IPS DF 19.7 (cell line): Measurements from ENCODE around the gene PRKAR2B.
"Not testable (repeated sequence)": the region's sequence is repeated elsewhere in the genome, so short reads cannot be mapped to it uniquely, and the experiment has no call there.

Source experiments
- DNase-seq: peaks from one replicate; pipeline ENCODE4 v3.0.0-alpha.2; 2013; ENCODE audit warnings: low read depth, low spot score

Gene PRKAR2B

DNA sequence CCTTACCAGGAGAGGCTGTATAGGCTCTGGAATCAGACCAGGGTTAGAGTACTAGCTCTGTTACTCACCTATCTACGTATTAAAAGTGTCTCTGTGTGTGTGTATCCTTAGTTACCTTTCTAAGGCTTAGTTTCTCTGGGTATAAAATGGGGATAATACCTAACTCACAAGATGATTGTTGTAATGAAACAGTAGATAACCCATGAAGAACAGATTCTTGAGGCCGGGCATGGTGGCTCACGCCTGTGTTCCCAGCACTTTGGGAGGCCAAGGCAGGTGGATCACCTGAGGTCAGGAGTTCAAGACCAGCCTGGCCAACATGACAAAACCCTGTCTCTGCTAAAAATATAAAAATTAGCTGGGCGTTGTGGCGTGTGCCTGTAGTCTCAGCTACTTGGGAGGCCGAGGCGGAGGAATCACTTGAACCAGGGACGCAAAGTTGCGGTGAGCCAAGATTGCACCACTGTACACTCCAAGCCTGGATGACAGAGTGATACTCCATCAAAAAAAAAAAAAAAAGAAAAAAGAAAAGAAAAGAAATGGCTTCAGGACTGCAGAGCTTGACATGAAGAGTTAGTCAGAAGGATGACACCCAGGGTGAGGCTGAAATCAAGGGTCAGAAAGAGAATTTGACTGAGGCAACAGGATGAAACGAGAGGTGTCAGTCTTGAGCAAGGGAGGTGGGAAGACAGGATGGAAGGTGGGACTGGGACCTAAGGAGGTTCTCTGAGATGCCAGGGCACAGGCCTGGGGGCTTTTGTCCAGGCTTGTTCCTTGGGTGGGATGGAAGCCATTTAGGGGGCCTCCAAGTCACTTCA is 33.4 kb downstream of the PRKAR2B start:
- DNase-seq: no peak

DNA sequence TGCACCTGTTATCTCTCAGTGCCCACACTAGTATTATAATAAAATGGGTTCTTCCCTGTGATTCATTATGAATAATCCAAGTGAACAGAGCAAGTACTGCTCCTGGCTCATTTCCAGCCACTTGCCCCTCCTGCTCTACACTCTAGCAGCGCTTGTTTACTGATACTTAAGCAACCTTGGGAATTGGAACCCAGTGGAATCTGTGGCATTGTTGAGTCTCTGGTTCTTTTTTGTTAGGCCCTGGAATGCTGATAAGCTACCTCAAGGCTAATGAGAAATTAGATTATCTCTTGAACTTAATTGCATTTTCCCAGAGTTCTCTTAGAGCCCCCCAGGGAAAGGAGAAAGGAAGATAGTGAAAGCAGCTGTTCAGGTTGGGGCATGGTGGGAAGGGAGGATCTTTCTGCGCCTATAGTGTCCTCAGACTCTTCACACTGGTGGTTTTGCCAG is 34.0 kb downstream of the PRKAR2B start:
- no peak for DNase-seq

DNA sequence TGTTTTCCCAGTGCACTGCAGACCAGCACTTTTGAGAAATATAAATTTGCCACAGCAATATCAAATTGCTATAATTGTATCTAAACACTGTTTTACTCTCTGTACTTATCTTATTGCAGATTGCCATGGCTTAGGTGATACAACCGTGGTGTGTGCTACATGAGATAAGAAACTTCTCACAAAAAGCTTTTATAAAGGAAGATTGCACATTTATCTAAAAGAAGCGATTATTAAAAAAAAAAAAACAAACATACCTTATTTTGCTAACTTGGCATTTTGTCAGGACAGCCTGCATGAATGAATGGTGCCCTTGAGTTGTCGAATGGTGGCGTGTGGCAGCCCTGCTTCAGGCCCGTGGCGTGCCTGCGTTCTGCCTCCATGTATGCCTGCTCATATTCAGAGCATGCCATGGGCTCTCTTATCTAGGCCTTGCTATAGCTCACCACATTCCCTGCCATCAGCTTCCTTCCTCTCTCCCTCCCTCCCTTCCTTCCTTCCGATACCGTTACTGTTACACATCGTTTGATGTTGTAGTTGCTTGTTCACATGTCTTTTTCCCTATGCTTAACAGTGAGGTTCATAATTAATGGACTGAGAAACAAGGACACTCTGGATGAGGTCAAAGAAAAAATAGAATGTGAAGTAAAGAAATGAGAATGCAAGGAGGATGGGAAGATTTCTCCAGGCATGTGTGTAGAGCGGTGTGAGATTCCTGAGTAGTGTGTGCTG is 34.9 kb downstream of the PRKAR2B start:
- no peak for DNase-seq

DNA sequence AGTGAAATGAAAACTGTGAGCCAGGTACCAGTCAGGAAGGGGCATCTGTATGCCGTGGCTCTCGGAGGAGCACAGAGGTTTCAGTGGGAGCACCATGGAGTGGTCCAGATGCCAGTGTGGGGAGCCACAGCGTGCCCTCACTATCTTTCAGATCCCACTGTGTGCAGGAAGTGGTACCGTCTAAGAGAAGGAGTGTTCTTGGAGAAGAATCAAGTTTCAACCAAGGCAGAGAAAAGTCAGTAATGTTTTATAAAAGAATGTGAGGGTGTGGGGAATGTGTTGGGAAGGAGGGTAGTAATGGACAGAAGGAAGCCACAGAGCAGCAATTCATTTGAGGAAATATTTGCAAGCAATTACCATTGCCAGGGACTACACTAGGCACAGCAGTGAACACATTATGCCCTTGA is 35.6 kb downstream of the PRKAR2B start:
- DNase-seq: no peak

DNA sequence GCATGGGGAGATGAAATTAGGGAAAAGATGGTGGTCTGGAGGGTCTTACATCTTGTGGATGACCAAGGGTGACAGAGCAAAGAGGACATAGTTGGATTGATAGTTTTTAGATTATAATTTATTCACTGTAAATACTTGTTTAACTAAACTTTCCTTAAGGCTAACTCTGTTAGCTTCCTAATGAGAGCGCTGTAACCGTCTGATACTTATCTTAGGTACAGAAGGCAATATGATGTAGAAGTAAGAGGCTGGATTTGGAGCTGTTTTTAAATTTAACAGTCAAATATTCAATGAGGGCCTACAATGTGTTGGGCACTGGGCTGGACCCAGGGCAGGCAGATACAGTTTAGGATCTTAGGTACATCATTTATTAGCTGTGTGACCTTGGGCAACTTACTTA is 36.0 kb downstream of the PRKAR2B start:
- DNase-seq: no peak

DNA sequence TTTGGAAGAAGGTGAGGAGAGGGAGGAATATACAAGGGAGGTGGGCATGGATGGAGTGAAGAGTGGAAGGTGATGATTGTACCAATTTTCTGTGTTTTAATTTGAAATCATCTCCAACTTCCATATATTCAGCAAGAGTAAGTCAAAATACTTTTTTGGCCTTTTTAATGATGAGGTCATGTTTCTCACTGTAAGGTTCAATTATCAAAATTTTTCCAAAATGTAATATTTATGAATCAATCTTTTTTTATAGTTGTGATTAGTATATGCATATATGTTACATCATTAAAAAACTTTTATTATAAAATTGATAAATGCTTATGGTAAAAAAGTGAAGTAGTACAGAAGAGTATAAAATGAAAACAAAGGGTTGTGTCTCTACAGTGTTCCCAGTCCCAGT is 40.7 kb downstream of the PRKAR2B start:
- DNase-seq: no peak

DNA sequence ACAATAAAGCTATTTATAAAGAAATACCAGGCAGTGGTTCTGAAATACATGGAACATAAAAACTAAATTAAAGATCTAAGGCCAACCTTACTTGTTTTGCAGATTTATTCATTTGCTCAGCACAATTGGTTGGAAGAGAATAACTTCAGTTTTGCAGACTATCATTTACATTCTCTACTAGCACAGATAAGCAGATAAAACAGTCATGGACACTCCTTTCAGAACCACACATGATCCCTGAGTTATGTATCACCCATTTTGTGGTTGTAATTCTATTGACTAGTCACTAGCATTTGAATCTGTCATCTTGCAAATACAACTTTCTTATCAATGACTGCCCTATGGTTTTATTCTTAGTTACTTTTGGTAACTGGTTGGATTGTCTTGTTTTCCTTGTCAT is 45.1 kb downstream of the PRKAR2B start:
- DNase-seq: no peak

DNA sequence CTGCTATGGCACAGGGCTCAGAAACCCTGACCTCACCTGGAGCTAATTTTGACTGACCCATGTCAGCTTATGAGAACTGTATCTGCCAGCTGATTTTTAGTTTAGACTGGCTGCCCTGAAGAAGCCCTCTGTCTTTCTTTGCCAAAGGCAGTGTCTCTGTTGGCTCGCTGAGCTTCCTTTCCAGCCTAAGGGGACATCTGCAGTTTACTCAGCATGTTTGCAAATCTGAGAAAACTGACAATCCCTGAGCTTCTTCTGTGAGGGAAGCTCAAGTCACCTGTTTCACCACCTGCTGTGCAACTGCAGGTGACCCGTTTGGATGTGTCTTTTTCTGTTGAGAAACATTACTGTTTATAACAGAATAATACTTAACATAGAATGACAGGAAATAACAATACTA is 46.0 kb downstream of the PRKAR2B start:
- no peak for DNase-seq

DNA sequence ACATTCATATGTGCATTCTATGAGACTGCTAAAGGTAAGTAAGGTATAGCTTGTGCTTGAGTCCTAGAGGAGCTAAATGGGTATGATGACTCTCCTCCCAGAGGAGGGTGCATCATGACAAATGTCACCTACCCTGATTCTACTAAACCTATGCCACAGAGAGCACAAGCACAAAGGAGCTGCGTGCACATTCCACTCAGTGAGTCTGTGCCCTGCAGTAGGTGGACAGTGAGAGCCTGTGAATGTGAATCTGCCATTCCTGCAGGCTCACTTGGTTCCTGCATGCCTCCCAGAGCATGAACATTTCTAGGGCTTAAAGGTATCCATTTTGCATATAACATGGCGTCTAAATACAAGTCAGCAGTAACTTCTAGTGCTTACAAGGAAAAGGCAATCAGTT is 46.8 kb downstream of the PRKAR2B start:
- no peak for DNase-seq

DNA sequence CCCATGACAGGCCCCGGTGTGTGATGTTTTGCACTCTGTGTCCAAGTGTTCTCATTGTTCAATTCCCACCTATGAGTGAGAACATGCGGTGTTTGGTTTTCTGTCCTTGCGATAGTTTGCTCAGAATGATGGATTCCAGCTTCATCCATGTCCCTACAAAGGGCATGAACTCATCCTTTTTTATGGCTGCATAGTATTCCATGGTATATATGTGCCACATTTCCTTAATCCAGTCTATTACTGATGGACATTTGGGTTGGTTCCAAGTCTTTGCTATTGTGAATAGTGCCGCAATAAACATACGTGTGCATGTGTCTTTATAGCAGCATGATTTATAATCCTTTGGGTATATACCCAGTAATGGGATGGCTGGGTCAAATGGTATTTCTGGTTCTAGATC is 49.2 kb downstream of the PRKAR2B start:
- not testable (repeated sequence) for DNase-seq

DNA sequence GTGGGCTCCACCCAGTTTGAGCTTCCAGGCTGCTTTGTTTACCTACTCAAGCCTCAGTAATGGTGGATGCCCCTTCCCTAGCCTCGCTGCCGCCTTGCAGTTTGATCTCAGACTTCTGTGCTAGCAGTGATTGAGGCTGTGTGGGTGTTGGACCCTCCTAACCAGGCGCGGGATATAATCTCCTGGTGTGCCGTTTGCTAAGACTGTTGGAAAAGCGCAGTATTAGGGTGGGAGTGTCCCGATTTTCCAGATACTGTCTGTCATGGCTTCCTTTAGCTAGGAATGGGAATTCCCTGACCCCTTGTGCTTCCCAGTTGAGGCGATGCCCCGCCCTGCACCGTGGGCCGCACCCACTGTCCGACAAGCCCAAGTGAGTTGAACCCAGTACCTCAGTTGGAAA is 54.6 kb downstream of the PRKAR2B start:
- not testable (repeated sequence) for DNase-seq

DNA sequence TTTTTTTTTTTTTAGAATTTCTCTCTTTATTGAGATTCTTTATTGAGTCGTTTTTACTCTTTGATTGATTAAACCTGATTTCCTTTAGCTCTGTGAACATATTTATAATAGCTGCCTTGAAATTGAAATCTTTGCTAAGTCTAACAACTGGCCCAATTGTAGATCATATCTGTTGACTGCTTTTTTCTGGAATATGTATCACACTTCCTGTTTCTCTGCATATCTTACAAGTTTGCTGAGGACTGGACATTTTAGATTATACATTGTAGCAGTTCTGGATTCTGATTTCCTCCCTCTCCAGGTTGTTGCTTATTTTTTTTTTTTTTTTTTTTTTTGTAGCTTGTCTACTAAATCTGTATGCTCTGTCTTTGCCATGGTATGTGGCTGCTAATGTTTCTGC is 56.3 kb downstream of the PRKAR2B start:
- DNase-seq: no peak

DNA sequence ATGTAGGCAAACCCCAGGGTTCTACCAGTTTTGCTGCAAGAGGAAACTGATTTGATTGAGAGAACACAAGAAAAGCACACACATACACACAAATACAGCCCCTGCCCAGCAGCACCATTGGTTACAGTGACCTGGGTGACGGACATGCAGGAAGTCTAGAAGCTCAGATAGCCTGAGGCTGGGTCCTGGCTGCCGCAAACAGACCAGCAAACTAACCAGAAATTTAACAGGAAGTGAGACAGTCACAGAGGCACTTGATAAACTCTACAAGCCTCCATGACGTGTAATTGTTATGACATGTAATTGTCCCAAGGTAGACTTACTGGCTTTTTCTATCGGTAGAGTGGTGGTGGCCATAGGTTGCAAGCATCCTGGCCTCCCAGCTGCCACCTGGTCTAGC is 58.9 kb downstream of the PRKAR2B start:
- DNase-seq: no peak

DNA sequence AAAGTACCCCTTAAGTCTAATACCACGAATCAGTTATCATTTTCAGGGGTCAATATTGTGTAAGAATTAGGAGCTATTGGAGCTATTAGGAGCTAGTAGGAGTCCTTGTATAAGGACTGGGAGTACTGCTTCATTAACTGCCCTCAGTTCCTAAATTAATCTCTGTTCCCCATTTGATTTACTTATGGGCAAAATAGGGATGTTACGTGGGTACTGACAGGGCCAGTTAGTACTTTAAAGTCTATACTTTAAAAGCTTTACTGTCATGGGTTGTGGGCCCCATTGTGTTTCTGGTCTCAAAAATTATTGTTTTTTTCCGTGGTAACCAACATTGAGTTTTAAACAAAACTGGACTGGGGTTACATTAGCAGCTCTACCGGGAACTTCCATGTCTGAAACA is 60.3 kb downstream of the PRKAR2B start:
- no peak for DNase-seq

DNA sequence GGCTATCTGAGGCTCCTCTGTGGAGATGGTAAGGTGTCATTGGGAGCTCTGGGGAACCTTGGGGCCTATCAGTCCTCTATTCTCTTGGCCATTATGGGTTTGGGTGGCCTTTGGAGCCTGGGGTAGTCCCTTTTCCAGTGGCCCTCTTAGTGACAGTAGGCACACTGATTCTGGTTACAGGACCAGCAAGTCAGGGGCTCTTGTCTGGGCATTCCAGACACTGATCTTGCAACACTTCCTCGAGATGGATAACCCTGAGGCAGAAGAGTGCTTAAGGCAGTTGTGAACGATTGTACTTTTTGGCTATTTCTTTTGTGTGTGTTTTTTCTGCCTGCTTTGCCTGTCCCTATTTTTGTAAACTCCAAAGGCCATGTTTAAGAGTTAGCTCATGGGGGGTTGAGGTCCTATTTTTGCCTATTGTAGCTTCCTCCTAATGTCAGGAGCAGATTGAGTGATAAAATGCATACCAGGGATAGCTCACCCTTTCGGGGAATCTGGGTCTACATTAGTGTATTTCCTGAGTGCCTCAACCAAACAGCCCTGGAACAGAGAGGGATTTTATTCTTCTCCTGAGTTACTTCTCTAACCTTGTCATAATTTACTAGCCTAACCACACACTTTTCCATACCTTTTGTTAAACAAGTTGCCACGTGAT is 61.2 kb downstream of the PRKAR2B start:
- DNase-seq: no peak

DNA sequence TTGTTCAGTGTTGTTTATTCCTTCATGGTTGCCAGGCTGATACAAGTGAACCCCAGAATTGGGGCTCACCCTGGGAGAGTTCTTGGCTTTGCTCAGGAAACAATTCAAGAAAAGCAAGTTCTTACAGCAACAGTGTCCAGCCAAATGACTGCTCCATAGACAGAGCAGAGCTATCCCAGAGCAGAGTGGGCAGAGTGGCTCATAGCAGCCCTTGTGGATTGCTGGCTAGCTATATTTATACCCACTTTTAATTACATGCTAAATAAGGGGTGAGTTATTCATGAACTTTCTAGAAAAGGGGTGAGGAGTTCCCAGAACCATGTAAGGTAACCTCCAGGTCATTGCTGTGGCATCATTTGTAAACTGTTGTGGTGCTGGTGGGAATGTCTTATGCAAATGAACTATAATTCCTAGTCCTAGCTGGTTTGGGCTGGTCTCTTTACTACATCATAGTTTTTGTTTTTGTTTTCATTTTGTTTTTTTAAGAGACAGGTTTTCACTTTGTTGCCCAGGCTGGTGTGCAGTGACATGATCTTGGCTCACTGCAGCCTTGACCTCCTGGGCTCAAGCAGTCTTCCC is 64.4 kb downstream of the PRKAR2B start:
- no peak for DNase-seq

DNA sequence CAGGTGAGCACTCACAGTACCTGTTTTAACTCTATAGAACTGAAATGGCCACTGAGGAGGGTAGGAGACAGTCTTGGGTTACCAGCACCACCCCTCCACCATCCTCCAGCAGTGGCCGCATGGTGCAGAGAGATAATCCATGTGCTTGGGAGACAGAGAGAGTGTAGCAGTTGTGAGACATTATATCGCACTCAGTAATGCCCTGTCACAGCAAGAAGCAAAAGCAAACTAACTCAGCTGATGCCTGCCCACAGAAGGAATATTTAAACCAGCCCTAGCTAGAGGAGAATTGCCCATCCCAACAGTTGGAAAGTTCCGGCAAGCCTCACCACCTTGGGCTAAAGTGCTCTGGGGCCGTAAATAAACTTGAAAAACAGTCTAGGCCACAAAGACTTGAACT is 65.5 kb downstream of the PRKAR2B start:
- no peak for DNase-seq

DNA sequence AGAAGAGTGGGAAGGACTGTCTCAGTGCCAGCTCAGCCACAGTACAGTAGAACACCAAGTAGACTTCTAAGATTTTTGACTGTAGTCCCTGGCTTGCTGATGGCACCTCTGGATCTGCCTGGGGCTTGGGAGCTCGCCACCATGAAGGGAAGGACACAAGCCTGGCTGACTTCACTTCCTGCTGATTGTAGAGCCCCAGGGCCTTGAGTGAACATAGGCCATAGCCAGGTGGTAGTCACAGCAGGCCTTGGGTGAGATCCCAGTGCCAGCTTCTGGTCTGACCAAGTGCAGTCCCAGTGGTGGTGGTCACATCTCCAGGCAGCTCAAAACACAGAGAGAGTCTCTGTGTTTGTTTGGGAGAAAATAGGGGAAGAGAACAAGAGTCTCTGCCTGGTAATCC is 66.7 kb downstream of the PRKAR2B start:
- no peak for DNase-seq

DNA sequence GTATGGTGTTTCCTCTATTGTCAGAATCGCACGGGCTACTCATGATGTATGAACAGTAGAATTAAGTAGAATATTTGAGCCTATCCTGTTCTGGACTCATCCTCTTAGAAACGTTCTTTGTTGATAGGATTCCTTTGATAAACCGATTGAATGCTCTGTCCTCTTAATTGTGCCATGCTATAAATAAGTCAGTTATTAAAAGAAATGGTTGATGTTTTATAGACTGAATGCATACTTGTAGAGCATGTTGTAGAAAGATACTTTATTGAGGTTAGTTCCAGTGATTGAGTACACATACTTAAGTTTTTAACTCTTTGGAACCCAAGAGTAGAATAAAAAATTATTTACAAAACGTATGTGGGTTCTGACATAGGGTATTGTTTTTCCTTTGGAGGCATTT is 69.4 kb downstream of the PRKAR2B start:
- no peak for DNase-seq

DNA sequence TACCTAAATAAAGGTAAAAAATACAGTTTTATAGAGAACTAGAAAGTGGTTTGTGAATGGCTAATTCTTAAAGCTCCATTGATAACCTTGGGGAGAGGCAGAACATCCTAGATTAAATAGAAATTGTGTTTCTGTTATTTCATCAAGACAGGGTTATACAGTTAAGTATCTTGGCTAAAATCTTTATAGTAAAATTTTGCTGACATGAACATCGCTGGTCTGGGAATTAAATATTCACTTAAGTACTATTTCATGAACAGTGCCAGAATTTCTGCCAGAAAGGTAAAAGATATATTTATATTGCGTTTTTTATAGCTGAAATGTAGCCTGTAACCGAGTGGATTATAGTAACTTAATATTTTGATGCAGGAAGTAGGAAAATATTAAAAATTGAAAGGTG is 70.6 kb downstream of the PRKAR2B start:
- DNase-seq: no peak

DNA sequence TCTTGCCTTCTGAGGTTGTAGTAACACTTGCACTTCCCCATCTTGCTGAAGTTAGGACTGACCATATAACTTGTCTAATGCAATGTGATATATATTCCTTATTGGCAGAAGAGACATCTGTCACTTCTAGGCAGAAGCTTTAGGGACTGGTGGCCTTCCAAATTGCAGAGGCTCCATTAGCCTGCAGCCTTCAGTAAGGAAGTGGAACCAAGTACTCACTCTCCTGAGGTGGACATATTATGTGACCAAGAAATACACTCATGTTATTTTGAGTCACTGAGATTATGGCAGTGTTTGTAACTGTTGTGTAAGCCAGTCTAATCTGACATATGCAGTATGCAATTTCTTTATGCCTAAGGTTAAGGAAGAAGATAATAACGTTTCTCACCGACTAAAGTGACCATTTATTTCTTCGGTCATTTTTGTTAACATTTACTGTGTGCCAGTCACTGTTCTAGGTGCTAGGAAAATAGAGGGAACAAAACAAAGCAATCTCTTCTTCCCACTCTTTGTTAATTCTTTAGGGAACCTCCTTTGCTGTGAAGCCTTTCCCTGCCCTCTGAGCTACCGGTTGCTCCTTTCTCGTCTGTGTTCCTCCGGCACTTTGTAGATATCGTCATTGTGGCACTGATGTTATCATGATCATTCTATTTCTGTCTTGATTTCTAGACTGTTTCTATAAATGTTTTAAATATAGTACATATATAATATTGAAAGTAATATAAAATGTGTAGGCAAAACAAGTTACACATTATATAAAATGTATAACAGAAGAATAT is 71.4 kb downstream of the PRKAR2B start:
- DNase-seq: no peak
